AG10803 (cell line): ENCODE results near the gene NAALADL2.

ENCODE experiments used
- DNase-seq: peaks from one replicate; pipeline ENCODE4 v3.0.0; 2010; ENCODE audit warnings: low read depth
- H3K4me3 ChIP-seq: 2 replicates; pipeline ENCODE4 v1.5.1; 2011; ENCODE audit warnings: mild to moderate bottlenecking, low read length, control low read depth
- TF ChIP-seq, protein P1 (sequence below): conservative IDR thresholded peaks from 2 replicates; pipeline ENCODE4 v1.5.1; 2011; ENCODE audit warnings: mild to moderate bottlenecking, low read length, control low read depth, inconsistent platforms

Gene NAALADL2

GRCh38 chr3:175433026-175433674 lies 574.0 kb downstream of the NAALADL2 start:
- TF ChIP-seq, protein P1, sequence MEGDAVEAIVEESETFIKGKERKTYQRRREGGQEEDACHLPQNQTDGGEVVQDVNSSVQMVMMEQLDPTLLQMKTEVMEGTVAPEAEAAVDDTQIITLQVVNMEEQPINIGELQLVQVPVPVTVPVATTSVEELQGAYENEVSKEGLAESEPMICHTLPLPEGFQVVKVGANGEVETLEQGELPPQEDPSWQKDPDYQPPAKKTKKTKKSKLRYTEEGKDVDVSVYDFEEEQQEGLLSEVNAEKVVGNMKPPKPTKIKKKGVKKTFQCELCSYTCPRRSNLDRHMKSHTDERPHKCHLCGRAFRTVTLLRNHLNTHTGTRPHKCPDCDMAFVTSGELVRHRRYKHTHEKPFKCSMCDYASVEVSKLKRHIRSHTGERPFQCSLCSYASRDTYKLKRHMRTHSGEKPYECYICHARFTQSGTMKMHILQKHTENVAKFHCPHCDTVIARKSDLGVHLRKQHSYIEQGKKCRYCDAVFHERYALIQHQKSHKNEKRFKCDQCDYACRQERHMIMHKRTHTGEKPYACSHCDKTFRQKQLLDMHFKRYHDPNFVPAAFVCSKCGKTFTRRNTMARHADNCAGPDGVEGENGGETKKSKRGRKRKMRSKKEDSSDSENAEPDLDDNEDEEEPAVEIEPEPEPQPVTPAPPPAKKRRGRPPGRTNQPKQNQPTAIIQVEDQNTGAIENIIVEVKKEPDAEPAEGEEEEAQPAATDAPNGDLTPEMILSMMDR: no peak
- DNase-seq: peak; percentile 76
- H3K4me3 ChIP-seq: no peak overlapping the region

GRCh38 chr3:175434561-175434960 lies 575.4 kb downstream of the NAALADL2 start:
- DNase-seq: no peak
- H3K4me3 ChIP-seq: no peak overlapping the region
- TF ChIP-seq, protein P1: no peak

GRCh38 chr3:175443682-175444081 lies 584.5 kb downstream of the NAALADL2 start:
- H3K4me3 ChIP-seq: no peak overlapping the region
- no peak for DNase-seq
- TF ChIP-seq, protein P1: no peak

DNA sequence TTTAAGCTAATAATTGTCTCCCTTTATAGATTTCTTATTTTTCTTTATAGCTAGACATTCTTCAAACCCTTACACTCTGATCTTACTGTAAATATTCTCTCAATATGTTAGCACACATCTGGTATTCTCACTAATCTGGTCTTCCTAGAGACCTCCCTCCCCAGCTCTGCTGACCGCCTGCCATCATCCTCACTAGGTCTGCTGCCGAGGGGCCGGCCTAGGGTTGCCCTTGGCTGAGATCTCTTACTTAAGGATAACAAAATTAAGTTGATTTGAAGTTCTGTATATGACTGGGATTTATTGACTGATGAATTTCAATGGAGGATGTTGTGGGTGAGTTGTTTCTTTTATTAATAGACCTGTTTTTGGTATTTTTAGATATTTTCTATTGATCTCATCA lies 586.6 kb downstream of the NAALADL2 start:
- H3K4me3 ChIP-seq: no peak overlapping the region
- TF ChIP-seq, protein P1: no peak
- DNase-seq: no peak

GRCh38 chr3:175447521-175447920 lies 588.4 kb downstream of the NAALADL2 start:
- TF ChIP-seq, protein P1: no peak
- no peak for DNase-seq
- no peak overlapping the region for H3K4me3 ChIP-seq

DNA sequence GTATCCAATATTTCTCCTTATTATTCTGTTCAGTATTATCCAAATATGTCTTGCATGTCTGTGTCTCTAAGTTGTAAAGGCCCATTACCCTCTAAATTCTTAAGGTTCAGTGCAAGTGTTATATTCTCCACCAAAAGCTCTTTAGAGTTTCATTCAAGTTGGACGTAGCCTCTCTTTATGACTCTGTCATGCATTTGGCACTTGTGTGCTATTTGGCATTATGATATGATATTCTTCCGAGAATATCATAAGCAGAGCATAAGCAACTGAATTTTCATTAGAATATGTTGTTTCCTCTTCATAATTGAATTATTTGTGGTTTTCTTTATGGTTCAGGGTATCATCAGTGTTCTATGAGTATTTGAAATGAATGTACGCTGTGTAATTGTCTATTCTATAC lies 594.2 kb downstream of the NAALADL2 start:
- H3K4me3 ChIP-seq: no peak overlapping the region
- DNase-seq: no peak
- TF ChIP-seq, protein P1: no peak

DNA sequence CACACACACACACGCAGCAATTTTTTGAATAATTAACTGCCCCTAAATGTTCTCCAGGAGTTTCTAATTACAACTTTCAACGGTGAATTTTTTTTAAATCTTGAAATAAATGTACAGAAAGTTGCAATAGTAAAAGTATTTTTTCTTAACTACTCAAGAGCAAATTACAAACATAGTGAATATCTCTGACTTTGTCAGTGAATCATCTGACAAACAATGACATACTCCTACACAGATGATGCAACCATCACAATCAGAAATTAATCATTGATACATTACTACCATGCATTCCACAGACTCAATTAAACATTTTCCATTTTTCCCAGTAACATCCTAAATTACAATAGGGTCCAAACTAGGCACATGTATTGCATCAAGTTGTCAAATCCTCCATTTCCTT lies 597.3 kb downstream of the NAALADL2 start:
- DNase-seq: peak; percentile 29
- TF ChIP-seq, protein P1: no peak
- H3K4me3 ChIP-seq: no peak overlapping the region
